GM18909 (cell line): Measurements from ENCODE around the gene OR51F1.
"Not testable (repeated sequence)": the region's sequence is repeated elsewhere in the genome, so short reads cannot be mapped to it uniquely, and the experiment has no call there.

Source experiments
- ATAC-seq: cut with Tn5 transposase; IDR thresholded peaks from one replicate; pipeline ENCODE4 v1.9.1; 2021; ENCODE audit warnings: mild to moderate bottlenecking; ENCODE audit not compliant: unreplicated experiment, poor library complexity

The OR51F1 gene

GRCh38 chr11:4769838-4770237 is at the start of gene OR51F1:
TSS of gene OR51F1 (minus strand) at chr11:4769938. CDS start at chr11:4769938, 0 bp downstream.
- ATAC-seq, result no peak

GRCh38 chr11:4809246-4809645 is 39.5 kb upstream of the OR51F1 start:
- ATAC-seq, result no peak

GRCh38 chr11:4808476-4808875 is 38.7 kb upstream of the OR51F1 start:
- ATAC-seq, result no peak

- ATAC-seq, result no peak
These were observed 34.5 kb upstream of the OR51F1 start, which contains the start of gene OR52R1 for GRCh38 chr11:4804280-4804679. TSS of gene OR52R1 (minus strand) at chr11:4804380. CDS start at chr11:4804380, 0 bp downstream.

- not testable (repeated sequence) for ATAC-seq
These were observed 31.6 kb upstream of the OR51F1 start for GRCh38 chr11:4801316-4801715.

- no peak for ATAC-seq
These were observed 28.9 kb upstream of the OR51F1 start for GRCh38 chr11:4798427-4799183.

- no peak for ATAC-seq
These were observed 27.5 kb upstream of the OR51F1 start for GRCh38 chr11:4797206-4797605.

- ATAC-seq, result no peak
These were observed 12.7 kb upstream of the OR51F1 start for GRCh38 chr11:4782454-4782853.

- ATAC-seq, result no peak
These were observed 1.6 kb downstream of the OR51F1 start for GRCh38 chr11:4768094-4768493.

- no peak for ATAC-seq
These were observed 3.2 kb downstream of the OR51F1 start for GRCh38 chr11:4766420-4767043.

- ATAC-seq, result peak; percentile 66
These were observed 6.6 kb downstream of the OR51F1 start for GRCh38 chr11:4763096-4763495.

GRCh38 chr11:4751201-4751600 is 18.5 kb downstream of the OR51F1 start:
- no peak for ATAC-seq

GRCh38 chr11:4748438-4748837 is 21.3 kb downstream of the OR51F1 start:
- no peak for ATAC-seq

- ATAC-seq, result no peak
These were observed 29.0 kb downstream of the OR51F1 start for GRCh38 chr11:4740735-4741134.

- ATAC-seq, result no peak
These were observed 42.6 kb downstream of the OR51F1 start for GRCh38 chr11:4727171-4727570.

- not testable (repeated sequence) for ATAC-seq
These were observed 46.9 kb downstream of the OR51F1 start for GRCh38 chr11:4722616-4723534.
